Naive thymus-derived CD4-positive, alpha-beta T cell (primary cell): ENCODE measurements around the gene HCN1. TPM values are rescaled to one million over a fixed set of nuclear protein-coding genes. Genes with fewer than 3 reads are reported as not detected.

ENCODE experiments used
- ATAC-seq: fragments of 150-1000 bp; cut with Tn5 transposase; 2 replicates; pipeline ENCODE4 v1.10.0; 2021; ENCODE audit warnings: mild to moderate bottlenecking, moderate library complexity
- CTCF ChIA-PET: fragments of 350-600 bp; sonication (Branson Sonifier 250); formaldehyde crosslinking; loops from one replicate; lab custom pipeline; 2021; ENCODE audit warnings: antibody characterized with exemption; lab: Charles Lee
- POLR2A ChIA-PET: fragments of 350-600 bp; sonication (Branson Sonifier 250); formaldehyde crosslinking; loops from one replicate; lab custom pipeline; 2021; ENCODE audit warnings: antibody characterized with exemption, inconsistent platforms; lab: Charles Lee
- DNase-seq, 9 donors: peaks; one replicate each; pipeline versions ENCODE4 v3.0.0 to v3.0.0-alpha.2; 2020 to 2022; ENCODE audit warnings: mixed read lengths in 1 of 9
- H3K27ac ChIP-seq: one replicate; pipeline ENCODE4 v1.7.0; 2013; ENCODE audit warnings: mild to moderate bottlenecking, low read depth, low read length, moderate library complexity
- H3K27me3 ChIP-seq, 2 donors: one replicate each; pipeline ENCODE4 v1.7.0; 2013; ENCODE audit warnings: low read length in 2 of 2, mild to moderate bottlenecking in 2 of 2, moderate library complexity in 2 of 2; ENCODE audit not compliant: control insufficient read depth in 2 of 2, insufficient read depth in 2 of 2
- H3K36me3 ChIP-seq, 3 experiments: 1 replicate in 2 of 3; 2 replicates in 1 of 3; pipeline ENCODE4 v1.7.0; 2013; ENCODE audit warnings: low read length in 3 of 3, mild to moderate bottlenecking in 3 of 3, moderate library complexity in 1 of 3; ENCODE audit not compliant: insufficient read depth in 3 of 3, control insufficient read depth in 2 of 3
- H3K4me1 ChIP-seq, 2 donors: one replicate each; pipeline ENCODE4 v1.7.0; 2013; ENCODE audit warnings: low read length in 2 of 2, mild to moderate bottlenecking in 2 of 2, moderate library complexity in 1 of 2; ENCODE audit not compliant: control insufficient read depth in 2 of 2, insufficient read depth in 2 of 2
- H3K4me3 ChIP-seq: 2 replicates; pipeline ENCODE4 v1.7.0; 2013; ENCODE audit warnings: mild to moderate bottlenecking, low read length
- H3K9me3 ChIP-seq, 3 experiments: 1 replicate in 2 of 3; 2 replicates in 1 of 3; pipeline ENCODE4 v1.7.0; 2013; ENCODE audit warnings: low read length in 3 of 3; ENCODE audit not compliant: control insufficient read depth in 2 of 3
- H3K27ac Mint-ChIP-seq, 9 donors: one replicate each; pipeline ENCODE4 v1.8.0; 2020 to 2022; ENCODE audit warnings: mixed read lengths in 9 of 9, mild to moderate bottlenecking in 8 of 9, moderate library complexity in 5 of 9, inconsistent platforms in 2 of 9
- H3K27me3 Mint-ChIP-seq, 5 donors: one replicate each; pipeline ENCODE4 v1.8.0; 2021 to 2022; ENCODE audit warnings: mixed read lengths in 5 of 5, mild to moderate bottlenecking in 1 of 5
- H3K36me3 Mint-ChIP-seq, 5 donors: one replicate each; pipeline ENCODE4 v1.8.0; 2020 to 2022; ENCODE audit warnings: mixed read lengths in 5 of 5, mild to moderate bottlenecking in 3 of 5, inconsistent platforms in 1 of 5
- H3K4me1 Mint-ChIP-seq, 7 donors: one replicate each; pipeline ENCODE4 v1.8.0; 2020 to 2022; ENCODE audit warnings: mixed read lengths in 7 of 7, mild to moderate bottlenecking in 3 of 7, inconsistent platforms in 1 of 7
- H3K4me3 Mint-ChIP-seq, 10 donors: one replicate each; pipeline ENCODE4 v1.8.0; 2020 to 2022; ENCODE audit warnings: mild to moderate bottlenecking in 10 of 10, mixed read lengths in 10 of 10, moderate library complexity in 6 of 10, inconsistent platforms in 2 of 10
- H3K9me3 Mint-ChIP-seq, 11 donors: one replicate each; pipeline ENCODE4 v1.8.0; 2020 to 2022; ENCODE audit warnings: mixed read lengths in 11 of 11, mild to moderate bottlenecking in 4 of 11, inconsistent platforms in 1 of 11, moderate library complexity in 1 of 11
- intact Hi-C, 2 donors: fragments of 100-400 bp; cut with micrococcal nuclease; formaldehyde crosslinking; loops; one replicate each; pipeline ENCODE4 v1.15.1; 2023
- polyA plus RNA-seq, 2 donors: library from polyadenylated mRNA; unstranded; fragments of 300-500 nt; fragmentation: Illumina TruSeq; gene quantifications; one replicate each; pipeline ENCODE4 v1.2.3, GENCODE V29; 2021
- total RNA-seq, 6 experiments: library from RNA in 5 of 6; stranded (reverse) in 5 of 6; gene quantifications; 1 replicate in 5 of 6; 2 replicates in 1 of 6; pipeline ENCODE4 v1.2.3 and lab custom pipeline; 2021 to 2026

HCN1 gene
- total and polyA plus RNA-seq, 7 experiments from 2014 or later, result not detected

DNA sequence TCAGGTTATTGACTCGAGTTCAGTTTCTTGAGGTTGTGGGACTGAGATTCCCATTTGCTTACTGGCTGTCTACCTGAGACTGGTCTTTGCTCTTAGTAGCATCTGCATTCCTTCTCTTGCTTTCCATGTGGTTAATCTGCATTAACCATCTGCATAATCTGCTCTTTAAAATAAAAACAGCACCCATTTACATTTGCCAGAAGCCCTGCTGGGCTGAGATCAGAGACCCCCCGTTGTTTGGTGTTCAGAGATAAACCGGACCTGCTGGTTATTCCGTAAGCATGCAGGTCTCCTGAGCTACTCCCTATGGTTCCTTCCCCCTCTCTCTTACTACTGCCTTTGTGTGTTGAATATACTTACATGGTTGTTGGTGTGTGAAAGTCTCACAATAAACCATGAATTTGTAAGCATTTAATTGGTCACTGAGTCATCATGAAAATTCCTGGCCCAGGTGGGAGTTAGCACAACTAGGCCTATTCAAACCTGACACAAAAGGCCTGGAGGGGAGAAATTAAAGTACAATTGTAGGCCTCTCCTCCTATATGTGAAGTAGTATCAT lies 490.7 kb downstream of the HCN1 start:
- Mint-ChIP-seq H3K27ac (no peak overlapping the region), H3K4me1 (no peaks in the 10 kb centered on the region), H3K9me3 (peaks cover 1 to 15% (median 5%) of the 10 kb centered on the region in 11 donors), H3K36me3 (peaks cover 0 to 4% (median 0%) of the 10 kb centered on the region in 5 donors), H3K4me3 (no peak overlapping the region), H3K27me3 (no peaks in the 10 kb centered on the region)
- DNase-seq (no peak), ATAC-seq (no peak)
- H3K9me3 ChIP-seq, result peaks cover 0 to 5% (median 0%) of the 10 kb centered on the region in 3 experiments
- no peaks in the 10 kb centered on the region for H3K4me1 ChIP-seq
- H3K27me3 ChIP-seq, result no peaks in the 10 kb centered on the region
- intact Hi-C loops, result no loop called here
- no peaks in the 10 kb centered on the region for H3K36me3 ChIP-seq
- no peak overlapping the region for H3K27ac ChIP-seq
- CTCF ChIA-PET, result no interaction called here
- no peak overlapping the region for H3K4me3 ChIP-seq
- POLR2A ChIA-PET, result no interaction called here
